ENCODE measurements around the gene XXYLT1.

GRCh38 chr3:195182470-195182795 lies 88.5 kb downstream of the XXYLT1 start:
- TF ChIP-seq, protein P1, sequence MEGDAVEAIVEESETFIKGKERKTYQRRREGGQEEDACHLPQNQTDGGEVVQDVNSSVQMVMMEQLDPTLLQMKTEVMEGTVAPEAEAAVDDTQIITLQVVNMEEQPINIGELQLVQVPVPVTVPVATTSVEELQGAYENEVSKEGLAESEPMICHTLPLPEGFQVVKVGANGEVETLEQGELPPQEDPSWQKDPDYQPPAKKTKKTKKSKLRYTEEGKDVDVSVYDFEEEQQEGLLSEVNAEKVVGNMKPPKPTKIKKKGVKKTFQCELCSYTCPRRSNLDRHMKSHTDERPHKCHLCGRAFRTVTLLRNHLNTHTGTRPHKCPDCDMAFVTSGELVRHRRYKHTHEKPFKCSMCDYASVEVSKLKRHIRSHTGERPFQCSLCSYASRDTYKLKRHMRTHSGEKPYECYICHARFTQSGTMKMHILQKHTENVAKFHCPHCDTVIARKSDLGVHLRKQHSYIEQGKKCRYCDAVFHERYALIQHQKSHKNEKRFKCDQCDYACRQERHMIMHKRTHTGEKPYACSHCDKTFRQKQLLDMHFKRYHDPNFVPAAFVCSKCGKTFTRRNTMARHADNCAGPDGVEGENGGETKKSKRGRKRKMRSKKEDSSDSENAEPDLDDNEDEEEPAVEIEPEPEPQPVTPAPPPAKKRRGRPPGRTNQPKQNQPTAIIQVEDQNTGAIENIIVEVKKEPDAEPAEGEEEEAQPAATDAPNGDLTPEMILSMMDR (IDR thresholded peaks at IDR 0.05): no peak
- no peak for TF ChIP-seq POLR2A (IDR thresholded peaks at IDR 0.05)

Data from right lobe of liver (tissue), 4 donors.